ENCODE measurements around the gene NCAPD3. TPM values are rescaled to one million over a fixed set of nuclear protein-coding genes. Genes with fewer than 3 reads are reported as not detected.

NCAPD3 gene
- total and polyA plus RNA-seq, 2 donors (not counting 1 experiment from before 2014, with no cell fraction given), result 12.9 to 32.2 TPM

DNA sequence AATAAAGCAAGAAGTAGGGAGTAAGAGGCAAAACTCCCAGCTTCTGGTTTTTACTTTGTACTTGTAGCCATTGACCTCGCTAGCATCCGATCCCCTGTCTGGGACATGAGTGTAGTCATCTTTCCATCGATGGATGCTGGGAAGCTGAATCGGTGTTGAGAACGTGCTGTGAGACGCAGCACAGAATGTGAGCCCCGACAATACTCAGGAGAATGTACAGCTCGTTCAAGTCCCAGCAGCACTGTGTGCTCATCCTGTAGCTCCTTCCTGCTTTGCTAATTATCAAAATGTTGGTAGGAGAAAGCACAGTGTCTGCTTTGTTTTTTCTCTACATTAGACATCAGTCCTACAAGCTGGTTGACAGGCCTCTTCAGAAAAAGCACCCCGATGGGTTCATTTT is 98.3 kb downstream of the NCAPD3 start:
- Histone ChIP-seq H2AFZ (ENCODE audit: insufficient read depth, low read depth, low read length, poor library complexity, severe bottlenecking) (no peak overlapping the region), H3K4me1 (ENCODE audit: control insufficient read depth in 2 of 2, insufficient read depth in 2 of 2, low read length in 2 of 2) (peaks cover 8 to 11% of the 10 kb centered on the region in 2 donors), H3K27ac (ENCODE audit: low read length in 2 of 2) (no peak overlapping the region), H3K36me3 (replicated peaks in 1 of 2; ENCODE audit: control extremely low read depth in 1 of 2, control insufficient read depth in 1 of 2, extremely low read depth in 1 of 2, insufficient read depth in 2 of 2, low read length in 1 of 2) (no peaks in the 10 kb centered on the region), H3K79me2 (ENCODE audit: control insufficient read depth, insufficient read depth, low read length) (no peaks in the 10 kb centered on the region), H3K27me3 (replicated peaks in 1 of 4; ENCODE audit: control extremely low read depth in 1 of 4, control insufficient read depth in 3 of 4, insufficient read depth in 4 of 4, low read length in 3 of 4) (peaks cover 0 to 9% (median 6%) of the 10 kb centered on the region in 4 experiments), H3K4me3 (ENCODE audit: control extremely low read depth in 1 of 5, extremely low read depth in 1 of 5, insufficient read depth in 1 of 5, low read depth in 2 of 5, low read length in 4 of 5) (no peak overlapping the region), H3K9ac (ENCODE audit: low read length) (no peak overlapping the region), H4K20me1 (ENCODE audit: control insufficient read depth, insufficient read depth, low read length, poor library complexity, severe bottlenecking) (peaks cover 22% of the 10 kb centered on the region), H3K9me3 (ENCODE audit: control extremely low read depth in 1 of 3, control insufficient read depth in 2 of 3, insufficient read depth in 1 of 3, low read length in 2 of 3) (peaks cover 1 to 4% (median 1%) of the 10 kb centered on the region in 3 donors), H3K4me2 (replicated peaks; ENCODE audit: low read depth, low read length, poor library complexity, severe bottlenecking) (no peak overlapping the region)
- POLR2A ChIA-PET, result interaction anchor here (0.6 kb wide), 1 partner anchor 153 kb away, joined by 4 read pairs; no protein-coding TSS in a partner anchor
- 95% methylated on average over 9 of the region's 9 CpGs for WGBS (ENCODE audit: insufficient coverage)
- intact Hi-C loops (cut with micrococcal nuclease), result no loop called here
- H3K27ac Mint-ChIP-seq, result no peak overlapping the region
- peaks cover 33% of the 10 kb centered on the region for H3K27me3 Mint-ChIP-seq
- peak overlapping the region; percentile 38 for H3K4me3 Mint-ChIP-seq
- TF ChIP-seq, protein P1, sequence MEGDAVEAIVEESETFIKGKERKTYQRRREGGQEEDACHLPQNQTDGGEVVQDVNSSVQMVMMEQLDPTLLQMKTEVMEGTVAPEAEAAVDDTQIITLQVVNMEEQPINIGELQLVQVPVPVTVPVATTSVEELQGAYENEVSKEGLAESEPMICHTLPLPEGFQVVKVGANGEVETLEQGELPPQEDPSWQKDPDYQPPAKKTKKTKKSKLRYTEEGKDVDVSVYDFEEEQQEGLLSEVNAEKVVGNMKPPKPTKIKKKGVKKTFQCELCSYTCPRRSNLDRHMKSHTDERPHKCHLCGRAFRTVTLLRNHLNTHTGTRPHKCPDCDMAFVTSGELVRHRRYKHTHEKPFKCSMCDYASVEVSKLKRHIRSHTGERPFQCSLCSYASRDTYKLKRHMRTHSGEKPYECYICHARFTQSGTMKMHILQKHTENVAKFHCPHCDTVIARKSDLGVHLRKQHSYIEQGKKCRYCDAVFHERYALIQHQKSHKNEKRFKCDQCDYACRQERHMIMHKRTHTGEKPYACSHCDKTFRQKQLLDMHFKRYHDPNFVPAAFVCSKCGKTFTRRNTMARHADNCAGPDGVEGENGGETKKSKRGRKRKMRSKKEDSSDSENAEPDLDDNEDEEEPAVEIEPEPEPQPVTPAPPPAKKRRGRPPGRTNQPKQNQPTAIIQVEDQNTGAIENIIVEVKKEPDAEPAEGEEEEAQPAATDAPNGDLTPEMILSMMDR (IDR thresholded peaks at IDR 0.05), result no peak
- CTCF ChIA-PET, result interaction anchor here (0.8 to 2.1 kb wide), 3 partner anchors 10 to 75 kb away, joined by 3 to 6 read pairs (median 4); no protein-coding TSS in a partner anchor
- H3K4me1 Mint-ChIP-seq, result peaks cover 23% of the 10 kb centered on the region
- ATAC-seq (ENCODE audit: low read depth) (no peak), DNase-seq (no peak)
- no peaks in the 10 kb centered on the region for H3K9me3 Mint-ChIP-seq (ENCODE audit: insufficient read depth)

DNA sequence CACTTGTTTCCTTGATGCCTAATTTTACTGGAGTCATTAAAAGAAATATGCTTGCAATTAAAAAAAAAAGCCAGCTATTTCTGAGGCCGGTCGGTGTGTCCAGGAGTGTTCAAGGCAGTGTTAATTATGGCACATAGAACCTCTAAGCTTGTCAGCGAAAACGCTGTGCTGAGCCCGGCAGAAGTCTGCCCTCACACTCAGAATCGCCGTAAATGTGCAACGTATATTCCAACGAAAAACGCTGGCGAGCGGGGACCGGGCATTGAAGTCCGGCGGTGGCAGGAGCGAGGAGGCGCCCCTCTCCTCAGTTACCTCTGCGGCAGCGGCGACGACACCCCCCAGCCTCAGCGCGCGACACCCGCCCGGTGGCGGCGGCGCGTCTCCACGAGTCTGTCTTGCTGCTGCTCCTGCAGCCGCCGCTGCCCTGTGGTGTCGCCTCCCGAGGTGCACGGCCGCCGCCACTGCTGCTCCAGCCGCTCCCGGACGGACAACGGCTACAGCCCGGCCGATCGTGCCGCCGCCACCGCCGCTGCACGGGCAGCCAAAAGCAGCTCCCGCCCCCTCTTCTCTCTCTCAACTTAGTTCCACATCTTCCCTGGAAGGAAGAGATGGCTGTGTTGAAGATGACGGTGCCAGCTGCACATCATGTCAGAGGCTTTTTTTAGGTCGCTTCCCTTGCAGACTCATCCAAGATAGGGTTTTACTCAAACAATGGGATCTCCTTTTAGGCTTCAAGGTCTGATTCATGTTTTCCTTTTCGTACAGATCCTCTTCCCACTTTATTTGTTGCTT is 98.9 kb downstream of the NCAPD3 start:
- intact Hi-C loops (cut with micrococcal nuclease), result no loop called here
- H3K4me3 Mint-ChIP-seq, result no peak overlapping the region
- no peaks in the 10 kb centered on the region for H3K36me3 ChIP-seq (replicated peaks in 1 of 2; ENCODE audit: control extremely low read depth in 1 of 2, control insufficient read depth in 1 of 2, extremely low read depth in 1 of 2, insufficient read depth in 2 of 2, low read length in 1 of 2)
- peaks cover 0 to 4% (median 0%) of the 10 kb centered on the region in 3 donors for H3K9me3 ChIP-seq (ENCODE audit: control extremely low read depth in 1 of 3, control insufficient read depth in 2 of 3, insufficient read depth in 1 of 3, low read length in 2 of 3)
- no peaks in the 10 kb centered on the region for H3K9me3 Mint-ChIP-seq (ENCODE audit: insufficient read depth)
- ChIA-PET CTCF (interaction anchor here (0.8 to 2.1 kb wide), 4 partner anchors 11 to 75 kb away, joined by 3 to 6 read pairs (median 4); no protein-coding TSS in a partner anchor), POLR2A (interaction anchor here (0.6 kb wide), 1 partner anchor 154 kb away, joined by 4 read pairs; no protein-coding TSS in a partner anchor)
- no peak overlapping the region for H3K27ac Mint-ChIP-seq
- no peak overlapping the region for H3K27ac ChIP-seq (ENCODE audit: low read length in 2 of 2)
- peaks cover 23% of the 10 kb centered on the region for H3K4me1 Mint-ChIP-seq
- WGBS (ENCODE audit: insufficient coverage), result 14% methylated on average over 37 of the region's 54 CpGs
- H4K20me1 ChIP-seq (ENCODE audit: control insufficient read depth, insufficient read depth, low read length, poor library complexity, severe bottlenecking), result peaks cover 22% of the 10 kb centered on the region
- H3K79me2 ChIP-seq (ENCODE audit: control insufficient read depth, insufficient read depth, low read length), result no peaks in the 10 kb centered on the region
- TF ChIP-seq EZH2 (IDR thresholded peaks at IDR 0.05; ENCODE audit: borderline replicate concordance, insufficient read depth, low read depth, low read length, poor library complexity, severe bottlenecking), result no peak
- TF ChIP-seq, protein P1 (IDR thresholded peaks at IDR 0.05), result no peak
- H3K27me3 Mint-ChIP-seq, result peaks cover 33% of the 10 kb centered on the region
- H2AFZ ChIP-seq (ENCODE audit: insufficient read depth, low read depth, low read length, poor library complexity, severe bottlenecking), result no peak overlapping the region
- H3K4me3 ChIP-seq (ENCODE audit: control extremely low read depth in 1 of 5, extremely low read depth in 1 of 5, insufficient read depth in 1 of 5, low read depth in 2 of 5, low read length in 4 of 5), result no peak overlapping the region
- DNase-seq, result peak; percentile 18
- peaks cover 8 to 11% of the 10 kb centered on the region in 2 donors for H3K4me1 ChIP-seq (ENCODE audit: control insufficient read depth in 2 of 2, insufficient read depth in 2 of 2, low read length in 2 of 2)
- H3K4me2 ChIP-seq (replicated peaks; ENCODE audit: low read depth, low read length, poor library complexity, severe bottlenecking), result peak overlapping the region; percentile 52
- peak overlapping the region; percentile 16 for H3K9ac ChIP-seq (ENCODE audit: low read length)
- peaks cover 0 to 9% (median 6%) of the 10 kb centered on the region in 4 experiments for H3K27me3 ChIP-seq (replicated peaks in 1 of 4; ENCODE audit: control extremely low read depth in 1 of 4, control insufficient read depth in 3 of 4, insufficient read depth in 4 of 4, low read length in 3 of 4)
- no peak for ATAC-seq (ENCODE audit: low read depth)
